Skeletal muscle satellite cell (primary cell): Measurements from ENCODE around the gene CGRRF1.

Source experiments
- H3K27me3 ChIP-seq: 2 replicates; pipeline ENCODE4 v1.7.0; 2013; ENCODE audit warnings: low read length; ENCODE audit not compliant: control insufficient read depth, insufficient read depth
- H3K36me3 ChIP-seq: 2 replicates; pipeline ENCODE4 v1.7.0; 2013; ENCODE audit warnings: mild to moderate bottlenecking, control low read depth, low read length; ENCODE audit not compliant: insufficient read depth
- H3K4me1 ChIP-seq: 2 replicates; pipeline ENCODE4 v1.7.0; 2013; ENCODE audit warnings: low read length; ENCODE audit not compliant: control insufficient read depth, insufficient read depth
- H3K4me2 ChIP-seq: 2 replicates; pipeline ENCODE4 v1.7.0; 2013; ENCODE audit warnings: mild to moderate bottlenecking, low read length
- H3K4me3 ChIP-seq: 2 replicates; pipeline ENCODE4 v1.7.0; 2013; ENCODE audit warnings: low read length
- H3K9ac ChIP-seq: 2 replicates; pipeline ENCODE4 v1.7.0; 2013; ENCODE audit warnings: mild to moderate bottlenecking, low read depth, low read length, moderate library complexity
- H3K9me3 ChIP-seq: replicated peaks from 2 replicates; pipeline ENCODE4 v1.7.0; 2013; ENCODE audit warnings: mild to moderate bottlenecking, control low read depth, low read length

Gene CGRRF1

GRCh38 chr14:54490445-54491175 lies 19.1 kb upstream of the CGRRF1 start:
- Histone ChIP-seq H3K9me3 (no peaks in the 10 kb centered on the region), H3K4me3 (no peak overlapping the region), H3K4me1 (peaks cover 20% of the 10 kb centered on the region), H3K36me3 (peaks cover 4% of the 10 kb centered on the region), H3K4me2 (no peak overlapping the region), H3K9ac (no peak overlapping the region), H3K27me3 (peaks cover 7% of the 10 kb centered on the region)

DNA sequence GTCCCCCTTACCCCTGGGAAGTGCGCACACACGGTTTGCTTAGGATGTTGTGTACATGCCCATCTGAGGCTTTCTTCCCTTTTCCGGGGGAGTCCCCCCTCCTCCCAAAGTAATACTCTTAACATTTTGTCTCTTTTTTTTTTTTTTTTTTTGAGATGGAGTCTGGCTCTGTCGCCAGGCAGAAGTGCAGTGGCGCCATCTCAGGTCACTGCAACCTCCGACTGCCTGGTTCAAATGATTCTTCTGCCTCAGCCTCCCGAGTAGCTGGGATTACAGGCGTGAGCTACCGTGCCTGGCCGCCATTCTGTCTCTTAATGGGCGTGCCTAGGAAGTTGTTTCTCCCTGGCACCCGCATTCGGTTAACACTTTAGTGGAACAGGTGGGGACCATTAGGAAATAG lies 16.4 kb upstream of the CGRRF1 start:
- peaks cover 2% of the 10 kb centered on the region for H3K36me3 ChIP-seq
- H3K27me3 ChIP-seq: peaks cover 16% of the 10 kb centered on the region
- H3K9me3 ChIP-seq: no peaks in the 10 kb centered on the region
- H3K4me2 ChIP-seq: no peak overlapping the region
- no peak overlapping the region for H3K9ac ChIP-seq
- no peak overlapping the region for H3K4me3 ChIP-seq
- peaks cover 8% of the 10 kb centered on the region for H3K4me1 ChIP-seq

- H3K4me2 ChIP-seq: no peak overlapping the region
- no peaks in the 10 kb centered on the region for H3K36me3 ChIP-seq
- H3K27me3 ChIP-seq: peaks cover 33% of the 10 kb centered on the region
- H3K9me3 ChIP-seq: no peaks in the 10 kb centered on the region
- no peak overlapping the region for H3K4me3 ChIP-seq
- H3K4me1 ChIP-seq: no peaks in the 10 kb centered on the region
- H3K9ac ChIP-seq: no peak overlapping the region
Observed at GRCh38 chr14:54497224-54497623, 12.5 kb upstream of the CGRRF1 start.

- H3K4me2 ChIP-seq: no peak overlapping the region
- no peak overlapping the region for H3K9ac ChIP-seq
- no peaks in the 10 kb centered on the region for H3K36me3 ChIP-seq
- H3K9me3 ChIP-seq: no peaks in the 10 kb centered on the region
- H3K27me3 ChIP-seq: peaks cover 30% of the 10 kb centered on the region
- H3K4me3 ChIP-seq: no peak overlapping the region
- H3K4me1 ChIP-seq: no peaks in the 10 kb centered on the region
Observed at GRCh38 chr14:54498095-54498531, 11.6 kb upstream of the CGRRF1 start.

- H3K4me3 ChIP-seq: no peak overlapping the region
- H3K36me3 ChIP-seq: no peaks in the 10 kb centered on the region
- no peaks in the 10 kb centered on the region for H3K9me3 ChIP-seq
- H3K4me1 ChIP-seq: no peaks in the 10 kb centered on the region
- no peak overlapping the region for H3K4me2 ChIP-seq
- peaks cover 26% of the 10 kb centered on the region for H3K27me3 ChIP-seq
- H3K9ac ChIP-seq: no peak overlapping the region
Observed at GRCh38 chr14:54498579-54498978, 11.1 kb upstream of the CGRRF1 start.

DNA sequence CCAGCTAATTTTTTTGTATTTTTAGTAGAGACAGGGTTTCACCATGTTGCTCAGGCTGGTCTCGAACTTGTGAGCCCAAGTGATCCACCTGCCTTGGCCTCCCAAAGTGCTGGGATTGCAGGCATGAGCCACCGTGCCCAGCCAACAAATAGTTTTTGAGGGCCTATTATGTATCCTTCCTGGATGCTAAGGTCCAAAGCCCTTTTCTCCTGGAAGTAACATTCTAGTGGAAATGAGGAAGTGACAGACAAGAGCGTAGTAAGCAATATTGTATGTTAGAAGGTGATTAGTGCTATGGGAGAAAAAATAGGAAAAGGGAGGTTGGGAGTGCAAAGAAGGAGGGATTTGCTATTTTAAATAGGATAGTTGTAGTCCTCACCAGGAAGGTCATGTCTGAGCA lies 9.0 kb upstream of the CGRRF1 start:
- no peak overlapping the region for H3K9ac ChIP-seq
- no peaks in the 10 kb centered on the region for H3K4me1 ChIP-seq
- no peak overlapping the region for H3K4me3 ChIP-seq
- H3K9me3 ChIP-seq: no peaks in the 10 kb centered on the region
- H3K4me2 ChIP-seq: no peak overlapping the region
- H3K36me3 ChIP-seq: no peaks in the 10 kb centered on the region
- H3K27me3 ChIP-seq: peaks cover 29% of the 10 kb centered on the region

DNA sequence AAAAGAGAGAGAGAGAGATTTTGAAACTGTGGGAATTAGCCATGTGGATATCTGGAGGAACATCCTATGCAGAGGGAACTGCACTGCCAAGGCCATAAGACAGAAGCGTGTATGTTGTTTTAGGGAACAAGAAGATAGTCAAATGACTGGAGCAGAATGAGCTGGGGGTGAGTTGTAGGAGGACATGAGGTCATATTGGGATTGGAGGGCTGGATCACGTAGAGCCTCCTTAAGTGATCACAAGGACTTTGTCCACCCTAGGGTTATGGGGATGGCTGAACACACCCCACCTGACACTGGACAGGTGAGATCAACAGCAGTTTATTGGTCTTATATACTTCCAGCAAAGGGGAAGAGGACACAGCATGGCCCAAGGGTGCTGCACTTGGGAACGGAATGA lies 8.2 kb upstream of the CGRRF1 start:
- Histone ChIP-seq H3K9ac (no peak overlapping the region), H3K4me3 (no peak overlapping the region), H3K9me3 (no peaks in the 10 kb centered on the region), H3K4me1 (no peaks in the 10 kb centered on the region), H3K4me2 (no peak overlapping the region), H3K36me3 (no peaks in the 10 kb centered on the region), H3K27me3 (peaks cover 29% of the 10 kb centered on the region)

DNA sequence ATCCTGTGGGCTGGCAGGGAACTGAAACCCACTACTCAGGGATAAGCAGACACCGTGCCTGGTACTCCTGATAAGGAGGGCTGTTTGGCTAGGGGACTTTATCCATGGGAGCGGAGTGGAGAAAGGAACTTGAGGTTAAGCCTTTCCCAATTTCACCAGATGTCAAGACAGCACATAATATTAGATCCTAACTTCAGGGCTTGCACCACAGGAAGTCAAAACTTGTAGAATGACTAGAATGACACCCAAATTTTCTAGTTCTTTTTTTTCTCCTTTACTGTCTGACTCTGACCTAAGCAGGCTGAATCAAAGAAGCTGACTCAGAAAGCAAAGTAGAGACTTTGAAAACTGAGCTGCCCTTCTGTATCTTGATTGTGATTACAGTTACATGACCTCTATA lies 7.1 kb upstream of the CGRRF1 start:
- Histone ChIP-seq H3K4me3 (no peak overlapping the region), H3K36me3 (no peaks in the 10 kb centered on the region), H3K9ac (no peak overlapping the region), H3K9me3 (no peaks in the 10 kb centered on the region), H3K27me3 (peaks cover 24% of the 10 kb centered on the region), H3K4me2 (no peak overlapping the region), H3K4me1 (no peaks in the 10 kb centered on the region)

DNA sequence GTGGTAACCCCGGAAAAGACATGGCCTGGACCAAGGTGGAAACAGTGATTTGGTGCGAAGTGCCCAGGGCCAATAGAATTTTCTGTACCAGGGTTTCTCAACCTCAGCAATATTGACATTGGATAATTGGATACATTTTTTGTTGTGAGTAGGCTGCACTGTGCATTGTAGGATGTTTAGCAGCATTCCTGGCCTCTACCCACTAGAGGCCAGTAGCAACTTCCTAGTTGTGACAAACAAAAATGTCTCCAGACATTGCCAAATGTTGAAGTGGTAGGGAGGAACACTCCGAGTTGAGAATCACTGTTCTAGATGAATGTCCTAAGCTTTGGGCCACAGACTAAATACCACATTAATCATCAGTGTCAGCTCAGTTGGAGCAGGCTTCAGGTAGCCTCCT lies 6.2 kb upstream of the CGRRF1 start:
- Histone ChIP-seq H3K4me2 (no peak overlapping the region), H3K27me3 (peaks cover 18% of the 10 kb centered on the region), H3K36me3 (no peaks in the 10 kb centered on the region), H3K9me3 (no peaks in the 10 kb centered on the region), H3K4me3 (no peak overlapping the region), H3K9ac (no peak overlapping the region), H3K4me1 (no peaks in the 10 kb centered on the region)

DNA sequence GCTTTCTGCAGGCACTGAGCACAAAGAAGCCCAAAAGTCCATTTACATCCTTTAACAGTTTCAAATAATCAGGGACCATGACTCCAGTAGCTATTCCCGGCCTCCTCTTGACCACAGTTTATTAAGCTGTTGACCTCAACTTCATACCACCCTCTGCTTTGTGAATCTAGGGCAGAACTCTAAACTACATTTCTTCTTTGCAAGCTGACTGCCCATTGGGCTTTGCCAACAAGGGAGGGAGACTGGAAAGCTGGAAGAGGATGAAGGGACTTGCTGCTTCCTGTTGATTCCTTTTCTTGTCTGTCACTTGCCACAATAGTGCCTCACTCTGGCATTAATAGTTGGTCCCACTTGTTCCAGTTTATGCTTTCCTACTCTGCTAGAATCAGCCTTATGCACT lies 2.7 kb downstream of the CGRRF1 start:
- Histone ChIP-seq H3K4me1 (peaks cover 8% of the 10 kb centered on the region), H3K9me3 (no peaks in the 10 kb centered on the region), H3K4me3 (no peak overlapping the region), H3K9ac (no peak overlapping the region), H3K27me3 (no peaks in the 10 kb centered on the region), H3K4me2 (no peak overlapping the region), H3K36me3 (no peaks in the 10 kb centered on the region)

- Histone ChIP-seq H3K9me3 (no peaks in the 10 kb centered on the region), H3K4me2 (no peak overlapping the region), H3K9ac (no peak overlapping the region), H3K4me1 (peaks cover 4% of the 10 kb centered on the region), H3K27me3 (no peaks in the 10 kb centered on the region), H3K4me3 (no peak overlapping the region), H3K36me3 (no peaks in the 10 kb centered on the region)
Observed at GRCh38 chr14:54515670-54516069, 6.0 kb downstream of the CGRRF1 start.

DNA sequence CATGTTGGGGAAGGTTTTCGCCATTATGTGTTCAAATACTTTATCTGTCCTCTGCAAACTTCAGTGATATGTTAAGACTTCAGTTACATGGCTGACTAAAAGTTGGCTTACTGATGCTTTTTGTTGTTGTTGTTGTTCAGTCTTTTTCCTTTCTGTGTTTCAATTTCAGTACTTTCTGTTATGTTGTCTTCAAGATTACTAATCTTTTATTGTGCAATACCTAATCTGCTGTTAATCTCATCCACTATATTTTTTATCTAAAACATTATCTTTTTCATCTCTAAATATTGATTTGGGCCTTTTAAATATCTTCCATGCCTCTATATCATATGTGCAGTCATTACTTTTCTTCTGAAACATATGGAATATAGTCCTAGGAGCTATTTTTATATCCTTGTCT lies 7.0 kb downstream of the CGRRF1 start:
- Histone ChIP-seq H3K4me1 (no peaks in the 10 kb centered on the region), H3K36me3 (no peaks in the 10 kb centered on the region)

More for the DNA sequence above, 7.0 kb downstream of the CGRRF1 start:
- no peak overlapping the region for H3K4me2 ChIP-seq
- no peaks in the 10 kb centered on the region for H3K27me3 ChIP-seq
- H3K9ac ChIP-seq: no peak overlapping the region
- H3K4me3 ChIP-seq: no peak overlapping the region
- H3K9me3 ChIP-seq: no peaks in the 10 kb centered on the region
